GM21723 (cell line): ENCODE measurements around the gene CERS6.
A peak's percentile ranks its signal among the peaks of the same experiment; 100 is the strongest.
"Not testable (repeated sequence)": the region's sequence is repeated elsewhere in the genome, so short reads cannot be mapped to it uniquely, and the experiment has no call there.

Source experiments
- ATAC-seq: cut with Tn5 transposase; IDR thresholded peaks from one replicate; pipeline ENCODE4 v1.9.1; 2021; ENCODE audit warnings: mild to moderate bottlenecking, moderate library complexity; ENCODE audit not compliant: unreplicated experiment

CERS6 gene

DNA sequence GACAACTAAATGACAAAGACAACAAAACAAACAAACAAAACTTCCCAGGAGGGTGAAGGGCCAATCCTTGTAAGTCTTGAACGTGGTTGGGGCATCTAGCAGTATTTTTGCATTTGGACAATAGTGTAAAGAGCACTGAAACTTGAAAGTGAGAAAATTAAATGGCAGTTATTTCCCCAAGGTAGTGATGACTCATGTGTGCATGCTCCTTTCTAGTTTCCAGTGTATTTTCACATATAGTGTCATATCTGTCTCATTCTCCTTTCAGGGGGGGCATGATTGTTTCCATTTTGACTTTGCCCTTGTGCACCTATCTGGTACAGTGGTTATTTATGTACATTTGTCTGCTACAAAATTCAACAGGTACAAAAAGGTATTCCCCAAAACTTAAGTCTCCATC lies 39.5 kb downstream of the CERS6 start:
- peak; percentile 84 for ATAC-seq

- no peak for ATAC-seq
Measured at GRCh38 chr2:168496906-168497305, 40.8 kb downstream of the CERS6 start.

- no peak for ATAC-seq
Measured at GRCh38 chr2:168499500-168499899, 43.4 kb downstream of the CERS6 start.

GRCh38 chr2:168500516-168500915 lies 44.4 kb downstream of the CERS6 start:
- ATAC-seq, result no peak

DNA sequence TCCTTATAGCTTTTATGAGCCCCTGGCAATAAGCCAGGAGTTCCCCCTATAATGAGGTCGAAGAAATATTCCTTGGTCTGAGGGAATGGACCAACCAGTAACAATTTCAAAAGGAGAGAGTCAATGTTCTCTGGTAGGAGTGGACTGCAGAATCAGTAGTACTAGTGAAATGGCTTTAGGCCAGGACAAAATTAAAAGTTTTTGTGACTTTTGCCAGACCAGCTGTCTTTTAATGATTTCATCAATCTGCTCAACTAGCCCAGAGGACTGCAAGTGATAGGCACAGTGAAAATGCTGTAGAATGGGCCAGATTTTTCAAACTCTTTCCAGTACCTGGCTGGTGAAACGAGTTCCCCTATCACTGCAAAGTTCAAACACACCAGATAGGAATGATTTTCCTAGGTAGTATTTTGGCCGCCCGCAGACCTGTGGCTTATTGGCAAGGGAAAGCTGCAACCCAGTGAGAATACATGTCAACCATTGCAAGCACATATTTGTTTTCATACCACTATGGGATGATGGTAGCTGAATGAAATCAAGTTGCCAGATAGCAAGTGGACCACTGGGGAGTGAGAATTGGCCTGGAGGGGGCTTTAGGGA lies 45.5 kb downstream of the CERS6 start:
- no peak for ATAC-seq

DNA sequence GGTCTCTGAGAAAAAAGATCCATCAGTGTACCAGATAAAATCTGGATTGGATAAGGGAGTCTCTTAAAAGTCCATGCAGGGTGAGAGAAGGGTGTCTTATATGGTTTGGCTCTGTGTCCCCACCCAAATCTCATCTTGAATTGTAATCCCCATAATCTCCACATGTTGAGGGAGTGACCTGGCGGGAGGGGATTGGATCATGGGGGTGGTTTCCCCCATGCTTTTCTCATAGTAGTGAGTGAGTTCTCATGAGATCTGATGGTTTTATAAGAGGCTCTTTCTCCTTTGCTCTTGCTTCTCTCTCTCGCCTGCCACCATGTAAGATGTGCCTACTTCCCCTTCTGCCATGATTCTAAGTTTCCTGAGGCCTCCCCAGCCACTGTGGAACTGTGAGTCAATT lies 46.8 kb downstream of the CERS6 start:
- not testable (repeated sequence) for ATAC-seq

DNA sequence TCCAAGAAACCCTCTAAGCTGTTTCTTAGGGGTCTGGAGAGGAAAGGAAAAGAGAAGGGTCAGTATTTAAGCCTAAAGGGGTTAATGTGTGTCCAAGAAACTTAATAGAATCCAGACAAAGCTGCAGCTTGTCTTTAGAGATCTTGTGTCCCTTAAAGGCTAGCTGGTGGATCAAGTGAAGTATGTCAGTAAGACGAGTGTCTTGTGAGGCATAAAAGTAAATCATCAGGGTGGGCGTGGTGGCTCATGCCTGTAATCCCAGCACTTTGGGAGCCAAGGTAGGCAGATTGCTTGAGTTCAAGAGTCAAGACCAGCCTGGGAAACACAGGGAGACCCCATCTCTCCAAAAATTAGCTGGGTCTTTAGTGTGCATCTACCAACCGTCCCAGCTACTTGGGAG lies 47.8 kb downstream of the CERS6 start:
- no peak for ATAC-seq

DNA sequence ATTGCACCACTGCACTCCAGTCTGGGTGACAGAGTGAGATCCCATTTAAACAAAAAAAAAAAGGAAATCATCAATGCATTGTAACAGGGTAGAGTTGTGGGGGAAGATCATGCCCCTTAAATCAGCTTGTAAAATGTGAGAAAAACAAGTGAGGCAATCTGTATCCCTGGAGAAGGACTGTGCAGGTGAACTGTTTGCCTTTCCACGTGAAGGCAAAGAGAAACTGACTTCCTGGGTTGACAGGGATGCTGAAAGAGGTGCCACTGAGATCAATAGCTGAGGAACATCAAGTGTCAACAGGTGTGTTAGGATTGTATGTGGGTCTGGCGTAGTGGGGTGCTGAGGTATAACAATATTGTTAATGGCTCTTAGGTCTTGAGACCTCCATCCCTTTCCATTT lies 48.3 kb downstream of the CERS6 start:
- ATAC-seq, result no peak

DNA sequence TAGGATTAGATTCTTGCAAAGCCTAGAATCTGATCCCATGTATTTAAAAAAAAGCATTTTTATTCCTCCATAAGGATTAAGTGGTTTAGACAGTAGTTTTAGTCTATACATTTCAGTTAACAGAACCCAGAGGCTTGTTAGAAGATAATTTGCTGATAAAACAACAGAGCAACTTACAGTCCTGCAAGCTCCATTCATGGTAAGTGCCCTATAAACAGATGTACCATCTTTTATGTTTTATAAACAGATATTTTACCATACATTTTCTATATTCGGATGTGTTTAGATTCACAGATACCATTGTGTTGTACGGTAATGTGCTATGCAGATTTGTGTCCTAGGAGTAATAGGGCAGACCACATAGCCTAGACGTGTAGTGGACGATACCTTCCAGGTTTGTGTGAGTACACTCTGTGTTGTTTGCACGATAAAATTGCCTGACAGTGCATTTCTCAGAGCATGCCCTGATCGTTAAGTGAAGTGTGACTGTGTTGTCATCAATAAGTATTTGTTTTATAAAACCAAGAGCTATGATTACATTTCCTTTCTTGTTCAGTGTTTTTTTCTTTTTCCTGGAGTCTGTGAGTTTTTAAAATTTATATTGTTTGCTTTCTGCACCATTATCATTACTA lies 54.2 kb downstream of the CERS6 start:
- ATAC-seq, result no peak

- ATAC-seq, result no peak
Measured at GRCh38 chr2:168514692-168515091, 58.6 kb downstream of the CERS6 start.

DNA sequence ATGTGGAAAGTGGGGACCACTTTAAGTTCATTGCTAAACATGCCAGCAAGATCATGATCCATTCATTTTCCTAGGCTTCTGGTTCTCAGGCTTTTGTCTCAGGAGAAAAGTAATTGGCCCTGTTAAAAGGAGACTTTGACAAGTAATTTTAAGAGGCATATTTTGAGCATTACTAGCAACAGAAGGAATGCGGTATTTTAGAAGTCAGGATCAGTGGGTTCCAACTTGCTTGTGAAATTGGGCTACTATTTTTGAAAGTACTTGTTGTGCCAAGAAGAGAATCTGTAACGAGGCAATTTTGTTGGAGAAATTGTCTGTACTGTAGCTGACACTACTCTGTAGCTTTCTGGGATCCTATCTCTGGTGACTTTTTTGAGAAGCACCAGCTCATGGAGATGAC lies 59.4 kb downstream of the CERS6 start:
- no peak for ATAC-seq

DNA sequence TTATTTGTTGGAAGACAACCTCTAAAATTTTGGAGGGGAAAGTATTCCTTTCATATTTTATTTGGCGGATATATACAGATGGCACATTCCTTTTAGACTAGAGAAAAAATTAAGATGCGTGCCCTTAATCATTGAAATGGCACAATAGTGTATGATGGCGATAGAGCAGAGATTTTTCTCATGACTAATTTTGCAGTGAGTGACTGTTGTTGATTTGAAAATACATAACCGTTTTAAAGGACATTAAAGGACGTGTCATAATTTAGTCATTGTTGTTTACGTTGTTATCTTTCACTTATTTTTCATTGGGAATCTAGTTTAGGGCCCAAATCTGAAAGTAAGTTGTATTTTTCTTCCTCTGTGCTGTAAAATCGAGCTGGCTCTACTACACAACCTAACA lies 61.7 kb downstream of the CERS6 start:
- no peak for ATAC-seq

DNA sequence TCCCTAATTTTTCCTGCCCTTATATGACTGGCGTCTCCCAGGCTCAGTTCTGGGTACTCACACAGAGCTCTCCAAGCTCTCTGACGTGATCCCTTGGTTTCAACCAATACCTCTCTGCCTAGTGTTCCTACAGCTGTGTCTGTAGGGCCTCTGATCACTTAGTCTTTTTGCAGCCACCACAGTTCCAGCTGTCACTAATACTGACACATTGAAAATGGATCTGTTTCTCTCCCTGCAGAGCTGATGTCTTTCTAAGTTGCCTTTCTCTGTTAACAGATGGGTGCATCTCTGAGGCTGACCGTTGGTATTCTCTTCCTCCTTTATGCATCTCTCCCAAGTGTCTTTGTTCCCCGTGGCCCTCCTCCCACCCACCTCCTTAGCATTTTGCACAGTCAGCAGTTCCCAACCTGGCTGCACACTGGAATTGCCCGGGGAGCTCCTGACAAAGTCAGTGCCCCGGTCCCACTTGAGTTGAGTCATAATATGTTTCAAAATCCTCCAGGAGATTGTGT lies 62.5 kb downstream of the CERS6 start:
- ATAC-seq, result peak; percentile 57

DNA sequence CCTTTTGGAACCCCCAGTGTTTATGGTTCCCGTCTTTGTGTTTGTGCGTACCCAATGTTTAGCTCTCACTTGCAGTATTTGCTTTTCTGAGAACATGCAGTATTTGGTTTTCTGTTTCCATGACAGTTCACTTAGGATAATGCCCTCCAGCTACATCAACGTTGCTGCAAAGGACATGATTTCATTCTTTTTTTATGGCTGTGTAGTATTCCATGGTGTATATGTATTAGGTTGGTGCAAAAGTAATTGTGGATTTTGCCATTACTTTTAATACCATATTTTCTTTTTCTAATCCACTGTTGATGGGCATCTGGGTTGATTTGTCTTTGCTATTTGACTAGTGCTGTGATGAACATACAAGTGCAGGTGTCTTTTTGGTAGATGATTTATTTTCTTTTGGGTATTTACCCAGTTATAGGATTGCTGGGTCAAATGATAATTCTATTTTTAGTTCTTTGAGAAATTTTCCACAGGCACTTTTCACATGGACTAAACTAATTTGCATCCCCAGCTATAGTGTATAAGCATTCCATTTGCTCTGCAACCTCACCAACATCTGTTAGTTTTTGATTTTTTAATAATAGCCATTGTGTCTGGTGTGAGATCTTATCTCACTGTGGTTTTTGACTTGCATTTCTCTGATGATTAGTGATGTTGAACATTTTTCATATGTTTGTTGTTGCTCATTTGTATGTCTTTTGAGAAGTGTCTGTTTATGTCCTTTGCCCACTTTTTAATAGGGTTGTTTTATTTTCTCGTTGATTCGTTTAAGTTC lies 63.6 kb downstream of the CERS6 start:
- no peak for ATAC-seq

DNA sequence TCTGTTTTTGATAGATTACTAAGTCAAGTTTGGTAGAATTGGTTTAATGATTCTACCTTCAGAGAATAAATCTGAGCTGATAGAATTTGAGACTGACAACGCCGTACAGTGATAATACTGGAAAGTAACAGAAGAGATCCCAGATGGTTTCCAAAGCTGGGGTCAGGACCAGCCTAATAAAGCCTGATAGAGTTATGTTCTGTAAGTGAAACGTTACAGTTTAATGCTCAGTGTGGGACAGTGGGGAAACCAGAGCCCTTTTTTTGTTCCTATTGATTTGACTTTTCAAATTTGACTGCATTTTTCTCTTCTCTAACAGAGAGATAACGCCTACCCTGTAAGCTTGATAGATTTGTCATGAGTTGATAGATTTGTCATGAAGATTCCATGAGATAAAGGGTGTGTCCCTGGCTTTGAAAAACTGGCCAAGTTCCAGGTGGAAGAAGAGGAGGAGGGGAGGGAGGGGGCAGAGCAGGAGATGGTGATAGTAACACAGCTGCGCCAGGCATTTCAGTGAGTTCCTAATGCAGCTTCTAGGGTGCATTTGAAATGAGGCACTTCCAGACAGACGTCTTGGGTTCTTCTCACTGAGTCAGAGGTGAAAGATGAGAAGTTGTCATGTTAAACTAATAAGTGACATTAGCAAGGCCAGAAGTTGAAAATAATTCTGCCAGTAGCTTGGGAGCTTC lies 65.1 kb downstream of the CERS6 start:
- ATAC-seq, result no peak

GRCh38 chr2:168522446-168522845 lies 66.4 kb downstream of the CERS6 start:
- no peak for ATAC-seq

DNA sequence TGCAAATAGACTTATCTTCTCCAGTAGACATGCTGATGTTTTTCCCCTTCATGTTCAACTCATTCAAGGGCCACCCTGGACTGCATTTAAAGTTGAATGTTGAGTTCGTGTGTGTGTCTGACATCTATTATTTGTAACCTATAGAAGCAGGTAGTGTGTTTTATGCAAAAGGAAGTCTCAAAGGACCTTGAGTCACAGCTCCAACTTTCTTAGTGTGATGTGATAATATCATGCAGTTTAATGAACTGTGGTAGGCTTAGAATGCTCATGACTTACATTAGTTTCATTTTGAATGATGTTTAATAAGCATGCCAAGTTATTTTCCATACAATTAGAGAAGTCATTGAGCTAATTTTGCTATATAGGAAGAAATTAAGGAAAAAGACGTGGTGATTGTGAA lies 67.9 kb downstream of the CERS6 start:
- ATAC-seq, result no peak

- ATAC-seq, result no peak
Measured at GRCh38 chr2:168525020-168525419, 68.9 kb downstream of the CERS6 start.

DNA sequence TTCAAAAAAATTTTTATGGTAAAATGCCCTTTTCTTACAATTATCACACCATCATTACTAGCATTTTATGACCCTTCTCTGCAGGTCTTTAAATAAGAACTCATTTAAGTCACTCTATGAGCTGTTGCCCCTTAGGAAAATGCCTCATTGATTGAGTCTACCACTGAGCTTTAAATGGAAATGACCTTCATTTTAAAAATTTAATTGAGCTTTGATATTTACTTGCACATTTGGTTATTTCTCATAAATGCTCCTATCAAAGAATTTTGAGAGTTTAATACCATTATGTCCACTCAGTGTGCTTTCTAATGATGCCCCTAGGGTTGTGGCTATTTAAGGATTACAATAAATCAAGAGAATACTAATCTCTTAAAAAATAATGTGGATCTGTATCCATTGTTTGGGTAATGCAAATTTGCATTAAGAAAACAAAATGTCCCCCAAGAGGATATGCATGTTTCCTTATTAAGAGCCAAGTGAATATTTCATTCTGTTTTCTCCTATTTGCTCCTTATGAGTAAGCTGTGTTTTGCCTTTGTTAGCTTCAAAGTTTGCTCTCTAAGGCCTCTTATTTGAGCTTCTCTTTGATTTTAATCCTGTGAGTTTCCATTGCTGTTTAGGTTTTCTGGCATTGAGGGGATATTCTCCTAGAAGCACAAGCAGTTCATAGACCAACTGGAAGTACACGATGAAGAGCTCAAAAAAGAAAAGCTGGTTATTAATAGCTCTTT lies 69.8 kb downstream of the CERS6 start:
- no peak for ATAC-seq

- no peak for ATAC-seq
Measured at GRCh38 chr2:168526641-168527040, 70.6 kb downstream of the CERS6 start.

- no peak for ATAC-seq
Measured at GRCh38 chr2:168528016-168528415, 71.9 kb downstream of the CERS6 start.
